HG03460 (cell line): ENCODE measurements around the gene CAST.
"Not testable (repeated sequence)": the region's sequence is repeated elsewhere in the genome, so short reads cannot be mapped to it uniquely, and the experiment has no call there.

Source experiments
- ATAC-seq: cut with Tn5 transposase; IDR thresholded peaks from one replicate; pipeline ENCODE4 v1.9.1; 2021; ENCODE audit not compliant: unreplicated experiment

The CAST gene

DNA sequence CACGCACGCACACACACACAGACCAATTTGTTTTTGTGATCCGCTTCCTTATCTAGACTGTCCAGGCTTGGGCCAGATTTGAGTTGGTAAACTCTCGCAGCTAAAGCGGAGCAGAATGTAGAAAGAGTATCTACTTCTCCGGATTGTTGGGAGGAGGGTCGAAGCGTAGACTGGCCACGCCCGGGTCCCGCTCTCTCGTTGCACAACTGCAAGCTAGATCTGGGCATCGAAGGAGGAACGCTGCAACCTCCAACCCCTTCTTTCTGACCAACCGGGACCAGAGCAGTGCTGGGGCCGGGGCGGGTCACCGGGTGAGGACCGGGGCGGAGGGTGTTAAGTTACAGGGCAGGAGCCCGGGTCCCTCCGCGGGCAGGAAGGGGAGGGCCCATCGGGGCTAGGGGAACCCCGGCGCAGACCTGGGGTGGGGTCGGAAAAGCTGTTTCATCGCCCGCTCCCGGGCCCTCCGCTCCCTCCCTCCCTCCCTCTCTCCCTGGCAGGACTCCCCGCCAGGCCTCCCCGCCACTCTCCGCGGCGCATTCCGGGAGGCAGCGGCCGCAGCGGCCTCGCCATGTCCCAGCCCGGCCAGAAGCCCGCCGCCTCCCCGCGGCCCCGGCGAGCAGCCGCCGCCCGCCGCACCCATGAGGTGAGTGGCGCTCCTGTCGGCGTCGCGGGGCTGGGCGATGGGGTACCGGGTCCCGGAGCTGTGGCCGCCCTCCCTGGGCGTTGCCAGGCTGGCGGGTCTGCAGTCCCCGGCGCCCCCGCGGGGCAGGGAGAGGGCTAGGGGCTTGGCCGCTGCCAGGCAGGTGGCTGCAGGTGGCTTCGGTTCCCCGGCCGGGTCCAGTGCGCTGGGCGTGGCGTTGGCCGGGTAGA, at the start of gene CAST:
Gene CAST (plus strand): TSS at position 522 of the 870 bp plus-strand sequence. CDS start 47 bp downstream, at position 569.
- ATAC-seq = peak; percentile 62

GRCh38 chr5:96614110-96614691, 48.0 kb upstream of the CAST start:
- ATAC-seq = no peak

GRCh38 chr5:96615223-96615622, 47.0 kb upstream of the CAST start:
- ATAC-seq = no peak

DNA sequence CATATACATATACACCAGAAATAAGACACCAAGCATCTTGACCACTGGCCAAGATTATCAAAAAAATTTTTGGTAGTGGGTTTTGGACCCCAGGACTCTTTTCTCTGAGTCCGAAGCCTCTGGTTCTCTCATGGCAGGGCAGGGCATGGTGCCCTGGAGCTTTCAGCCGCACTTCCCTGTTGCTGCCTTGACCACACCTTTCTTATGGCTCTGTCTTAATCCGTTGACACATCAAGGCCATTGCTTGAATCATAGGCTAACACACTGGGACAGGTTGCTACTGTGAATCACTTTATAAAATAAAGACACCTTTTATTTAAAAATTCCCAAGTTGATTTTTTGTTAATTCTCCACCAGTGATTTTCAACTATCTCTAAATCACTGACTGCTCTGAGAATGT, 45.4 kb upstream of the CAST start:
- no peak for ATAC-seq

GRCh38 chr5:96618311-96619016, 43.7 kb upstream of the CAST start:
- ATAC-seq = not testable (repeated sequence)

GRCh38 chr5:96619946-96620345, 42.2 kb upstream of the CAST start:
- ATAC-seq = no peak

DNA sequence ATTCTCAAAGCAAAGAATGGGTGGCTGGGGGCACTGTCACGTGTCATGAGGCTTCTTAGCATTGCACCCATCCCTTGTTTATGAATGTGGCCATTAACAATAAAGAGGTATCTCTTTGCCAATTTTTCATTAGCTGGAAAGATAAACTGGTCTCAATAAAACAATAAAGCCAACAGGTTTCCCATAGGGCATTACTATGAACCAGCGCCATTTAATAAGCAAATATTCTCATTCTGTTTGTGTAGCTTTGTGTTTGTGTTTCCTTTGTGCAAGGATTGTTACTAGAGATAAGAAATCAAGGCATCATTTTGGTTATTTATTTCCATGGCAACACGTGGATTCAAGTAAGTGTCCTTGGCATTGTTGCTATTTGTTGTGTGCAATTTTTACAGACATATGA, 37.6 kb upstream of the CAST start:
- no peak for ATAC-seq

GRCh38 chr5:96625365-96625764, 36.8 kb upstream of the CAST start:
- ATAC-seq = no peak

GRCh38 chr5:96626956-96627355, 35.2 kb upstream of the CAST start:
- ATAC-seq = no peak

GRCh38 chr5:96627792-96628398, 34.3 kb upstream of the CAST start:
- no peak for ATAC-seq

GRCh38 chr5:96628406-96628805, 33.8 kb upstream of the CAST start:
- no peak for ATAC-seq

GRCh38 chr5:96629774-96630173, 32.4 kb upstream of the CAST start:
- no peak for ATAC-seq

- ATAC-seq = no peak
These were observed 28.4 kb upstream of the CAST start for GRCh38 chr5:96633820-96634219.

GRCh38 chr5:96634881-96635280, 27.3 kb upstream of the CAST start:
- ATAC-seq = no peak

DNA sequence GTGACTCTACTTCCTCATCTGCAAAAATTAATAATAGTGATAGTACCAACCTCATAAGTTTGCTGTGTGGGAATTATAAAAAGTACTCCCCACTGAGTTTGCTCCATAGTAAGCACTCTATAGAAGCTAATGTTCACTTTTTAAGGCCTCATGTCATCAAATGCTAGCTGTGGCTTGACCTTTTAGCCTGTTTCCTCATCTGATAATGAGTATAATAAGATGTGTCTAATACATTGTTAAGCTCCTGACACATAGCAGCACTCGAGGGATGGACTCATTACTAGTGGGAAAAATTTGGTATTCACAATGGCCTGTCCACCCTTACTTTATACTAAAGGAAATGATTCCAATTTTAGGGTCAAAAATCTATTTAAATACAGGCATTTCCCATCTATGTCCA, 26.1 kb upstream of the CAST start:
- ATAC-seq = no peak

GRCh38 chr5:96636594-96636993, 25.6 kb upstream of the CAST start:
- ATAC-seq = no peak

GRCh38 chr5:96637196-96637595, 25.0 kb upstream of the CAST start:
- ATAC-seq = no peak

- ATAC-seq = no peak
These were observed 23.6 kb upstream of the CAST start for GRCh38 chr5:96638561-96638960.

- ATAC-seq = no peak
These were observed 21.5 kb upstream of the CAST start for GRCh38 chr5:96640696-96641095.

GRCh38 chr5:96641368-96642280, 20.6 kb upstream of the CAST start:
- ATAC-seq = no peak

- no peak for ATAC-seq
These were observed 19.9 kb upstream of the CAST start for GRCh38 chr5:96642281-96642640.
